Left lobe of liver (tissue), 2 donors: ENCODE data around the gene UBE2Z. TPM values are rescaled to one million over a fixed set of nuclear protein-coding genes. Genes with fewer than 3 reads are reported as not detected.
A peak's percentile ranks its signal among the peaks of the same experiment; 100 is the strongest.
"Not testable (repeated sequence)": the region's sequence is repeated elsewhere in the genome, so short reads cannot be mapped to it uniquely, and the experiment has no call there.

Source experiments
- ATAC-seq: fragments of 200-7000 bp; cut with Tn5 transposase; one replicate; pipeline ENCODE4 v1.9.1; 2020; ENCODE audit warnings: mild to moderate bottlenecking, moderate library complexity
- DNase-seq: peaks from one replicate; pipeline ENCODE4 v3.0.0-alpha.2; 2020; ENCODE audit warnings: low spot score
- total RNA-seq: library from RNA; stranded (reverse); gene quantifications from one replicate; pipeline ENCODE4 v1.2.1, GENCODE V29; 2021
- donor health status: DM: no; HTN: no; CAD: no; lungs with moderate emphysema.
- donor health status: DM: no; HTN: yes; CAD: no.

UBE2Z gene
- total RNA-seq: 18.7 TPM

GRCh38 chr17:48908047-48908843 is at the start of gene UBE2Z:
UBE2Z (plus strand) TSS chr17:48908407; CDS start chr17:48908504, 97 bp downstream.
- DNase-seq (peak; percentile 92), ATAC-seq (peak; percentile 98)

GRCh38 chr17:48860034-48860433 is 48.2 kb upstream of the UBE2Z start:
- DNase-seq: no peak
- no peak for ATAC-seq

- ATAC-seq: no peak
Observed at GRCh38 chr17:48860456-48860855, 47.8 kb upstream of the UBE2Z start.

GRCh38 chr17:48868916-48869500 is 39.2 kb upstream of the UBE2Z start:
- no peak for DNase-seq
- ATAC-seq: no peak

More at GRCh38 chr17:48860456-48860855, 47.8 kb upstream of the UBE2Z start:
- no peak for DNase-seq

GRCh38 chr17:48869821-48870318 is 38.3 kb upstream of the UBE2Z start:
- DNase-seq (no peak), ATAC-seq (no peak)

DNA sequence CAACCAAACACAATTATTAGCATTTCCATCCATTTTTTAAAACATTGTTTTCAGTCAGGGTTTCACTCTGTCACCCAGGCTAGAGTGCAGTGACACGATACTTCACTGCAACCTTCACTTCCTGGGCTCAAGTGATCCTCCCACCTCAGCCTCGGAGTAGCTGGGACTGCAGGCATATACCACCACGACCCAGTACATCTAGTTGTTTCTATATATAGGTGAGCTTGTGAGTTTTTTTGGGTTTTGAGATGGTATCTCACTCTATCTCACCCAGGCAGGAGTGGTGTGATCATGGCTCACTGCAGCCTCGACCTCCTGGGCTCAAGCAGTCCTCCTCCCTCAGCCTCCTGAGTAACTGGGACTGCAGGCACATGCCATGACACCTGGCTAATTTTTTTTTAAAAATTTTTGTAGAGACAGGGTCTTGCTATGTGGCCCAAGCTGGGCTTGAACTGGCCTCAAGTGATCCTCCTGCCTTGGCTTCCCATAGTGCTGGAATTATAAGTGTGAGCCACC is 37.1 kb upstream of the UBE2Z start:
- ATAC-seq (no peak), DNase-seq (no peak)

GRCh38 chr17:48871551-48872351 is 36.5 kb upstream of the UBE2Z start:
- DNase-seq (peak; percentile 87), ATAC-seq (peak; percentile 97)

GRCh38 chr17:48872409-48872808 is 35.8 kb upstream of the UBE2Z start:
- DNase-seq, ATAC-seq: not testable (repeated sequence)

GRCh38 chr17:48873209-48873608 is 35.0 kb upstream of the UBE2Z start:
- DNase-seq: no peak

DNA sequence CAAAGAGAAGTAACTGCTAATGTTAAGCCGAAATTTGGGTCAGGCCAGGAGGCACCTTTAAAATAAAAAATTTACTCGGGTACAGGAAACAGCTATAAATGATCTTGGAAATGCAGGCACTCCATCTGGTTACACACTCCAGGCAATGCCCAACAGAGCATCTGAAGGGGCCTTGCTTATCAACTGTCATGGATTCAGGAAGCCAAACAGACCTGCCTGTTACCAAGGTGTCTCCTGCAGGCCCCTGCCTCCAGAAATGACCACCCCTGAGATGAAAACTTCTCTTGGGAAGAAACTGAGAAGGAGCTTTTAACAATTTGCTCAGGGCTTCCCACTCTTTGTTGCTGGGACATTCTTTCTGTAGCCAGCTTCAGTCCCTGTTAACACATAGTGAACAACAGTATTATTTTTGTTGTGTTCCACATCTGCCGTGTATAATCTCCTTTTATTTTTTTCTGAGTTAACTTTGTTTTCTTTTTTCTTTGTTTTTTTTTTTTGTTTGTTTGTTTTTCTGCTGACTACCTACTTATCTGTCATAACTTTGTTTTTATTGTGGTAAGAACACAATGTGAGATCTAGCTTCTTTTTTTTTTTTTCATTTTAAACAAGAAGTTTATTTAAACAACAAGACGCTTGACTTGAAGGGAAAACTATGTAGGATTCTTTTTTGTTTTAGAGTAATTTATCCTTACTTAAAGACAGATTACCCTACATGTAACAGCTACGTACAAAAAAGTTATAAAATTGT is 34.3 kb upstream of the UBE2Z start:
- DNase-seq: no peak
- no peak for ATAC-seq

More at GRCh38 chr17:48873209-48873608, 35.0 kb upstream of the UBE2Z start:
- ATAC-seq: no peak

GRCh38 chr17:48878920-48879898 is 29.0 kb upstream of the UBE2Z start:
- DNase-seq (peak; percentile 52), ATAC-seq (peak; percentile 97)

DNA sequence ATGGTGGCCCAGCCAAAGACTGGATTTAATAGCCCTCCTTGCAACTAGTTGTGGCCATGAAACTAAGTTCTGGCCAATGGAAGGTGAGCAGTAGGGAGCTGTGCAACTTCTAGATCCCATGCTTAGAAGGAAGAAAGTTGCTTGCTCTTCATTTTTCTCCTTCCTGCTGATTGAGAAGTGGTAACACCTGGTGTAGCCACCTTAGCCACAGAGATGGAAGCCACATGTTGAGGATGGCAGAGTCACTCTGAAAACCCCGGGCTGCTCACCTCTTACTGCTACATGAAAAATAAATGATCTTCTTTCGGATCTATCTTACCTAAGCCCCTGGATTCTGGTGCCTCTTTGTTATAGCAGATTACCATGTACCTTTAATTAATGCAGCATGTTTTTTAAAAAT is 25.9 kb upstream of the UBE2Z start:
- ATAC-seq: no peak
- DNase-seq: no peak

DNA sequence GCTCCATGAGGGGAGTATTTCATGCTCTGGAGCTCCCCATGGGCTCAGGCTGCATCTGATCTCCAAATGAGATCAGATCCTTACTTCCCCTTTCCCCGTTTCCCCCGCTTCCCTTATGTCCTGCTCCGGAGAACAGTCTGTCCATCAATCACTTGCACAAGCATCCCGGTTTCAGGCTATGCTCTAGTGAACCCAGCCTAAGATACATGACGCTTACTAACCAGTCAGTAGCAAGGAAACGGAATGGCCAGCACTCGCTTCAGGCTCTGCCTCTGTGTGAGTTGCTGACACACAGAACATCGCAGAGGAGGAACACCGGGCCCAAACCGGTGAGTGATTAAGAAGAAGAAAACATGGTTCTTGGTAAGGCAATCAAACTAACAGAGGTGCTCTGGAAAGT is 25.0 kb upstream of the UBE2Z start:
- DNase-seq (no peak), ATAC-seq (no peak)

DNA sequence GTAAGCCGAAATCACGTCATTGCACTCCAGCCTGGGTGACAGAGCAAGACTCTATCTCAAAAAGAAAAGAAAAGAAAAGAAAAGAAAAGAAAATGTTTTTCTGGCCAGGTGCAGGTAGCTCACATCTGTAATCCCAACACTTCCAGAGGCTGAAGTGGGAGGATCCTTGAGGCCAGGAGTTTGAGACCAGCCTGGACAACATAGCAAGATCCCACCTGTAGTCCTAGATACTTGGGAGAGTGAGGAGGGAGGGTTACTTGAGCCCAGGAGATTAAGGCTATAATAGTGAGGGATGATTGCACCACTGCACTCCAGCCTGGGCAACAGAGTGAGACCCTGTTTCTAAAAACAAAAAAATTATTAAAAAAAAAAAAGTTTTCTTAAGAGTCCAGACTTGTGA is 18.1 kb upstream of the UBE2Z start:
- ATAC-seq (no peak), DNase-seq (no peak)

DNA sequence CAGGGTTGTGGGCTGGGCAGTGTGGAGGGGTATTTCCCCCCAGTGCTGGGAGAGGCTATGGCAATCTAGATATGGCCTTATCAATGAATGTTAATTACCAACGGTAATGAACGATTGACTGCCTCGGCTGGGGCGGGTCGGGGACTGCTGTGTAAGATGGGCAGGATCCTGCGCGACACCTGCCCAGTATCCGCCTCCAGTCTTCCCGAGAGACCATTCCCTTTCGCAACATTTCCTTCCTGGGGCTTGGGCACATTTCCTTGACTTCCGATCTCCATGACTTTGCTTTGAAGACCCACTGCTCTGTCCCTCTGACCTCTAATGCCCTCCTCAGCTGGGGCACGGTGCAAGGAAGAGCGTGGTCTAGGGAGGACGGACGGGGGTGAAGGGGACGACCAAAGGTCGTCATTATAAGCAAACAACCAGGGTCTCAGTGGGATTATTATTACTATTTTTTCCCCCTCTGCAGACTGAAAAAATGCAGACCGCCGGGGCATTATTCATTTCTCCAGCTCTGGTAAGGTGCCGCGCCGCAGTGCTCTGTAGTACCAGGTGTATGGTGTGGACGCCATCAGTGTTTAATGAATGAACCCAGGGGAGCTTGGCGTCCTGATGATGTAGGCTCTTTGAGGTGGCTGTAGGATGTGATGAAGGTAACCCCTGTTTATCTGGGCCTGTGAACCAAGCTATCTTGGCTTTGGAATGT is 15.1 kb upstream of the UBE2Z start:
- no peak for DNase-seq
- no peak for ATAC-seq

- ATAC-seq: no peak
- DNase-seq: no peak
Observed at GRCh38 chr17:48893646-48894508, 14.3 kb upstream of the UBE2Z start.

GRCh38 chr17:48894886-48895285 is 13.3 kb upstream of the UBE2Z start:
- ATAC-seq: no peak
- no peak for DNase-seq

GRCh38 chr17:48901241-48901640 is 7.0 kb upstream of the UBE2Z start:
- DNase-seq (no peak), ATAC-seq (no peak)
